Epithelial cell of esophagus (primary cell): ENCODE data around the gene RHCE.

Experiments used
- DNase-seq: peaks from one replicate; pipeline ENCODE4 v3.0.0; 2010; ENCODE audit warnings: low read depth
- H3K4me3 ChIP-seq: 2 replicates; pipeline ENCODE4 v1.5.1; 2011; ENCODE audit warnings: mild to moderate bottlenecking, low read length, control low read depth
- TF ChIP-seq, protein P1 (sequence below): IDR thresholded peaks from 2 replicates; pipeline ENCODE4 v1.5.1; 2011; ENCODE audit warnings: low read depth, mild to moderate bottlenecking, low read length, control low read depth, inconsistent platforms; ENCODE audit not compliant: insufficient read depth; ENCODE audit errors: missing control alignments

RHCE gene

DNA sequence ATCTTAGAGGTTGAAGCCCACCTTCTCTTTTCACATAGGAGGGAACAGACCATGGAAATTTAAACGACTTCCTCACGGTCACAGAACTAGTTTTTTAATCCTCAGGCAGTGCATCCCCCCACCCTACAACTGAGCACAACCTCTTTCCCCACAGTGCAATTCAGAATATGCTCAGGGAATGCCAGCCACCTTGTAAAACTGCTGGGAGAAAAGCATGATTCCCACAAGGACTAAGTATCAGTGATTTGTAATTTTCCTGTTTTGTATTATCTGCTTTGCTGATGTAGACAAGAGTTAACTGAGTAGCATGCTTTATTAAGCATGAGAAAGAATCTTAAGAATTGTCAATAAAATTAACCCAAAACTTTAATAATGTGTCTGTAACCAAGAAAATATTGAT is 58.7 kb downstream of the RHCE start:
- TF ChIP-seq, protein P1, sequence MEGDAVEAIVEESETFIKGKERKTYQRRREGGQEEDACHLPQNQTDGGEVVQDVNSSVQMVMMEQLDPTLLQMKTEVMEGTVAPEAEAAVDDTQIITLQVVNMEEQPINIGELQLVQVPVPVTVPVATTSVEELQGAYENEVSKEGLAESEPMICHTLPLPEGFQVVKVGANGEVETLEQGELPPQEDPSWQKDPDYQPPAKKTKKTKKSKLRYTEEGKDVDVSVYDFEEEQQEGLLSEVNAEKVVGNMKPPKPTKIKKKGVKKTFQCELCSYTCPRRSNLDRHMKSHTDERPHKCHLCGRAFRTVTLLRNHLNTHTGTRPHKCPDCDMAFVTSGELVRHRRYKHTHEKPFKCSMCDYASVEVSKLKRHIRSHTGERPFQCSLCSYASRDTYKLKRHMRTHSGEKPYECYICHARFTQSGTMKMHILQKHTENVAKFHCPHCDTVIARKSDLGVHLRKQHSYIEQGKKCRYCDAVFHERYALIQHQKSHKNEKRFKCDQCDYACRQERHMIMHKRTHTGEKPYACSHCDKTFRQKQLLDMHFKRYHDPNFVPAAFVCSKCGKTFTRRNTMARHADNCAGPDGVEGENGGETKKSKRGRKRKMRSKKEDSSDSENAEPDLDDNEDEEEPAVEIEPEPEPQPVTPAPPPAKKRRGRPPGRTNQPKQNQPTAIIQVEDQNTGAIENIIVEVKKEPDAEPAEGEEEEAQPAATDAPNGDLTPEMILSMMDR, result no peak
- no peak for DNase-seq
- H3K4me3 ChIP-seq, result no peak overlapping the region

DNA sequence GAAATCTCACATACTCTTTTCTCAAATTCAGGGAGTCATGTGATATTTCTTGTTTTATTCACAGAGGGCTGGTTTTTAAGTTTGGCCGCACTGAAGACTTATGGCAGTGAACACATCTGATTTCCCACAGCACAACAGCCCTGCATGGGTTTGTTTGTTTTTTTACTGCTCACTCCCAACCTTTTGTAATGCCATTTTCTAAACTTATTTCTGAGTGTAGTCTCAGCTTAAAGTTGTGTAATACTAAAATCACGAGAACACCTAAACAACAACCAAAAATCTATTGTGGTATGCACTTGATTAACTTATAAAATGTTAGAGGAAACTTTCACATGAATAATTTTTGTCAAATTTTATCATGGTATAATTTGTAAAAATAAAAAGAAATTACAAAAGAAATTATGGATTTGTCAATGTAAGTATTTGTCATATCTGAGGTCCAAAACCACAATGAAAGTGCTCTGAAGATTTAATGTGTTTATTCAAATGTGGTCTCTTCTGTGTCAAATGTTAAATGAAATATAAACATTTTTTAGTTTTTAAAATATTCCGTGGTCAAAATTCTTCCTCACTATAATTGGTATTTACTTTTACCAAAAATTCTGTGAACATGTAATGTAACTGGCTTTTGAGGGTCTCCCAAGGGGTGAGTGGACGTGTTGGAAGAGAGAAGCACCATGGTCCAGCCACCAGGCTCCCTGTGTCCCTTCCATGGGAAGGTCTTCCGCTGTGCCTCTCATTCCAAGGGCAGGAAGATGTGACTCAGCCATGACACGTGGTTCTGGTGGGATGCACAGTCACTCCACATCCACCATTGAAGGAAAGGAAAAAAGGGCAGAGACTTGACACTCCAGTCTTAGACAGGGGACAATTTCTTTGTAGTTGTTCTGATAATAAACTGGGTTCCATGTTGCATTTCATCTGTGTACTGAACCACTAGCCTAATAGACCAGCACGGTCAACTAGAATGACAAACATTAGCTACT is 59.7 kb downstream of the RHCE start:
- H3K4me3 ChIP-seq, result no peak overlapping the region
- peak; percentile 51 for DNase-seq
- TF ChIP-seq, protein P1, result no peak

DNA sequence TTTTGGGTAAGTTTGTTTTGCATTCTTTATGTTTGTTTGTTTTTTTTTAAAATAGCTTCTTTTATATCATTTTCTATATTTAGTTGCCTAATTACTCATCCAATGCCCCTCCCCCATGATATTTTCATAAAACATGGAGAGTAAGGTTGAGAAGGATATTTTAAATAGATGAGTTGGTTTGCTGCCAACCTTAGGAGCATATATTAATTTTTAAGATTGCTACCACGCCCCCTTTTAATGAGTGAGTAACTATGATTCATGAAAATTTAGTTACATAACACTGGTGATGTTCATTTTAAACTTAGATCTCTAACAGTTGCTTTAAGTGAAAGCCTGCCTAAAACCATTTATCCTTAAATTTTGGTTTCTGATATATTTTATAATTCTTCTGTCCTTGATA is 63.8 kb downstream of the RHCE start:
- TF ChIP-seq, protein P1, result no peak
- H3K4me3 ChIP-seq, result no peak overlapping the region
- peak; percentile 41 for DNase-seq

DNA sequence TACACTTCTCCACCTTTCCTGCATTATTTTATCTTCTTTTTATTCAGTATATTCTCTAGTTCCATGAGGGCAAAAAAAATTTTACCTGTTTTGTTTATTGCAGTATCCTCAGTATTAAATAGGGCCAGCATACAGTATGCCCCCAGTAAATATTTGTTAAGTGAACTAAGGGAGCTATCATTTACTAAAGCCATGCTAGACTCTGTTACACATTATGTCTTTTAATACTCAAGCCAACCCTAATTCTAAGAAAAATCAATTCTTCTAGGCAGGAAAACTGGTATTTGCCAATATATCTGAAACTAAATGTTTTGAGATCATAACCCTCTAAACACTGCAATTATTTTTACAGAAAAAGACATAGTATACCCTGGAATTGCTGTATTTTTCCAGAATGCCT is 64.2 kb downstream of the RHCE start:
- DNase-seq, result no peak
- TF ChIP-seq, protein P1, result no peak
- H3K4me3 ChIP-seq, result no peak overlapping the region

DNA sequence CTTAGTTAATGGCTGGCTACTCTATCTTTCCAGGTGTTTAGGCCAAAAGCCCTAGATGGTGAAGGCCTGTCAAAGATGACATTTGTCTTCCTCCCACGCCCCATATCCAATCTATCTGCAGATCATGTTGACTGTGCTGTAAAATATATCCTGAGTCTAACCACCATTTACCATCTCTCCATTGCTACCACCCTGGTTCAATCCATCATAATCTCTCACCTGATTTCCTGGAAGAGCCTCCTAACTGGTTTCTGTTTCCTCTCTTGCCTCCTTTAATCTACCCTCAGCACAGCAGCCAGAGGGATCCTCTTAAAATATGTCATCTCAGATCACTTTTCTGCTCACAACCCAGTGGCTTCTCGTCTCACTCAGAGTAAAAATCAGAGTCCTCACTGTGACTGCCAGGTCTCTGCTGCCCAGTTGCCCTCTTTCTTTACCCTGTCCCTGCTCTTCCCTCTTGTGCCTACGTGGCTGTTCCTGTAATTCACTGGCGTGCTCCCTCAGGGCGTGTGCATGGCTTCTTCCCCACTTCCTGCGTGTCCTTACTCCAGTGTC is 64.7 kb downstream of the RHCE start:
- no peak for DNase-seq

DNA sequence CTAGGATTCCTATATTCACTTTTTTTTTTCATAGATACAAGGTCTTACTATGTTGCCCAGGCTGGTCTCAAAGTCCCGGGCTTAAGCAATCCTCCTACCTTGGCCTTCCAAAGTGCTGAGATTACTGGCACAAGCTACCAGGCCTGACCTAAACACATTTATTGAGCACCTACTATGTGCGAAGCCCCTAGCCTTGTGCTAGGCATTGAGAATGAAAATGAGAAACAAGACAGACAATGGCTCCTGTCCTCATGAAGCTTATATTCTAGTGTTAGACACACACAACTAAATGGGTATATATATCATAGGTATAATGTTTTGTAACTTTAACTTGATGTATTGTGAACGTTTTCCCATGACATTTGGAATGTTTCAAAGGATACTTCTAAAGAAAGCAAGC is 71.0 kb downstream of the RHCE start:
- TF ChIP-seq, protein P1, result no peak
- DNase-seq, result no peak

More for the DNA sequence above, 64.7 kb downstream of the RHCE start:
- H3K4me3 ChIP-seq, result no peak overlapping the region
- TF ChIP-seq, protein P1, result no peak

More for the DNA sequence above, 71.0 kb downstream of the RHCE start:
- H3K4me3 ChIP-seq, result no peak overlapping the region
